GM12872 (cell line): ENCODE measurements around the gene PXMP4.

Experiments
- TF ChIP-seq, protein P1 (sequence below): IDR thresholded peaks from 3 replicates; pipeline ENCODE4 v1.5.1; 2011; ENCODE audit warnings: low read depth, mild to moderate bottlenecking, low read length, moderate library complexity; ENCODE audit not compliant: insufficient read depth

PXMP4 gene

DNA sequence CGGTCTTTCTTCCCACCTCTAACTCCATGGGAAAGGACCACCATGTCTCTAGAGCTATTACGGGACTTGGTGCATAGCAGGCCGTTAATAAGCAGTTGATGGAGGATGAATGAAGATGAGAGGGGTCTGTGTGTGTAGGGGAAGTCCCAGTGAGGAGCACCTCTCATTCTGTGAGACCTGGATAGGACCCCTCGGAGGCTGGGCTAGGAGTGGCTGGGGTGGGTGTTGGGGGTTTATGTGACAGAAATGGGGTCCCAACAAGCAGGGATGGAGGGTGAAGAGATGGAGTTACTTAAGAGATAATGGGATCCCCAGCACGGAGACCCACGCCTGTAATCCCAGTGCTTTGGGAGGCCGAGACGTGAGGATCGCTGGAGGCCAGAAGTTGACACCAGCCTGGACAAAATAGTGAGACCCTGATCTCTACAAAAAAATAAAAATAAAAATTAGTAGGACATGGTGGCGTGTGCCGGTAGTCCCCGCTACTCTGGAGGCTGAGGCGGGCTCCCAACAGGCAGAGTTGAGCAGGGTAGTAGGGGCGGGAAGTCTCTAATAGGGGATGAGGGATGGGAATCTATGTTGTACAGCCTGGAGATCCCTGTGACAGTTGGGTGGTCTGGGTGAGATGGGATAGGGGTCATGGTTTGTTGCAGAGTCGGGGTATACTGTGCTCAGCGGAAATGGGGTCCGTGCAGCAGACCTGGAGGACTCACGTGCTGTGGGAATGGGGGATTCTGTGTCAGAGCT, 11.0 kb upstream of the PXMP4 start:
- TF ChIP-seq, protein P1, sequence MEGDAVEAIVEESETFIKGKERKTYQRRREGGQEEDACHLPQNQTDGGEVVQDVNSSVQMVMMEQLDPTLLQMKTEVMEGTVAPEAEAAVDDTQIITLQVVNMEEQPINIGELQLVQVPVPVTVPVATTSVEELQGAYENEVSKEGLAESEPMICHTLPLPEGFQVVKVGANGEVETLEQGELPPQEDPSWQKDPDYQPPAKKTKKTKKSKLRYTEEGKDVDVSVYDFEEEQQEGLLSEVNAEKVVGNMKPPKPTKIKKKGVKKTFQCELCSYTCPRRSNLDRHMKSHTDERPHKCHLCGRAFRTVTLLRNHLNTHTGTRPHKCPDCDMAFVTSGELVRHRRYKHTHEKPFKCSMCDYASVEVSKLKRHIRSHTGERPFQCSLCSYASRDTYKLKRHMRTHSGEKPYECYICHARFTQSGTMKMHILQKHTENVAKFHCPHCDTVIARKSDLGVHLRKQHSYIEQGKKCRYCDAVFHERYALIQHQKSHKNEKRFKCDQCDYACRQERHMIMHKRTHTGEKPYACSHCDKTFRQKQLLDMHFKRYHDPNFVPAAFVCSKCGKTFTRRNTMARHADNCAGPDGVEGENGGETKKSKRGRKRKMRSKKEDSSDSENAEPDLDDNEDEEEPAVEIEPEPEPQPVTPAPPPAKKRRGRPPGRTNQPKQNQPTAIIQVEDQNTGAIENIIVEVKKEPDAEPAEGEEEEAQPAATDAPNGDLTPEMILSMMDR: no peak

DNA sequence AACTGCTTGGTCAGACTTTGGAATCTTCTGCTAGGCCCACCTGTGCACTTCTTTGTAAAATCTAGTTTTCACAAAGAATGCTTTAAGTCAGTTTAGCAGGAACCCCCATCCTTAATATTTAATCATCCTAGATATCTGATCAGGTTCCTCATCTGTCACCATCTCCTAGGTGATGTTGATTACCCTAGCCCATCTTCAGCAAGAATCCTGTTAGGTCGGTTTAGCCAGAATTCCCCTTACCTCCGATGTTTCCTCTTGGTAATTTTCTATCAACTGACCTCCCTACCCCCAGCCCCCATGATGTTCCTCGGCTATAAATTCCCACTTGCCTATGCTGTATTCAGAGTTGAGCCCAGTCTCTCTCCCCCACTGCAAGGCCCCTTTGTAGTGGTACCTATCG, 9.0 kb upstream of the PXMP4 start:
- TF ChIP-seq, protein P1: no peak

DNA sequence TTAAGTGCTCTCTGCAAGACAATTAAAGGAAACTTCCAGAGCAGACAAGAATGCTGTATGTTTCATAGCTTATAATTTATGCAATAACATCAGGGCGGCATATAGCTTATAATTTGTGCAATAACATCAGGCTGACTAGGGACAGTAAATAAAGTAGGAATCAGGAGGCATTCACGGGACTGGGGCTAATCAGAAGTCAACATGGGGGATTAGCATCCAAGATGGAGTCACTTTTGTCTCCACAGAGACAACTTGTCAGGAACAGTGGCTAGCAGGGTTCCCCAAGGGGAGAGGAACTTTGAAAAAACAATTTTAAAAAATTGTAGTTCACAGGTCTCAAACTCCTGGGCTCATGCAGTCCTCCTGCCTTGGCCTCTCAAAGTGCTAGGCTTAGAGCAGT, 8.4 kb upstream of the PXMP4 start:
- TF ChIP-seq, protein P1: no peak

DNA sequence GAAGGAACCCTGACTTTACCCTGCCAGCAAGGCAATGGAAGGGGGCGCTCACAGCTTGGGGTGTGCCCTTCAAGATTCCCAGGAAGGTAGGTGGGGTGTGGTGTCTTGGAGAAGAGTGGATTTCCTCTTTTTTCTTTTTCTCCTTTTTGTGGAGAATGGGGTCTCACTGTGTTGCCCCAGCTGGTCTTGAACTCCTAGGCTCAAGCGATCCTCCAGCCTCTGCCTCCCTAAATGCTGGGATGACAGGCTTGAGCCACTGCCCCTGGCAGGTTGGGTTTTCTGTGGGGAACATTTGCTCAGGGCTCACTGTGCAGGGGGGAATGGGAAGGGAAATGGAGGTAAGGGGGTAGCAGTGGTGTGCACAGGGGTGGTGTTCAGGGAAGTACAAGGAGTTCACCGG, 7.7 kb upstream of the PXMP4 start:
- TF ChIP-seq, protein P1: no peak

DNA sequence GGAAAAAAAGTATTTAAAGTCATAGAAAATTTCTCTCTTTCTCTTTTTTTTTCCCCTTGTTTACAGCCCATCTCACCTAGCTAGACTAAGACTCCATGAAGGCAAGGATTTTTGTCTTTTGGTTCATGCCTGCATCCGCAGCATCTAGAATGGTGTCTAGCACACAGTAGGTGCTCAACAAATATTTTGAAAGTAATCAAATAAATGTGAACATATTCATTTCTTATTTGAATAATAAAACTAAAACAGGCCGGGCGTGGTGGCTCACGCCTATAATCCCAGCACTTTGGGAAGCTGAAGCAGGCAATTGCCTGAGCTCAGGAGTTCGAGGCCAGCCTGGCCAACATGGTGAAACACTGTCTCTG, 7.0 kb upstream of the PXMP4 start:
- TF ChIP-seq, protein P1: no peak

DNA sequence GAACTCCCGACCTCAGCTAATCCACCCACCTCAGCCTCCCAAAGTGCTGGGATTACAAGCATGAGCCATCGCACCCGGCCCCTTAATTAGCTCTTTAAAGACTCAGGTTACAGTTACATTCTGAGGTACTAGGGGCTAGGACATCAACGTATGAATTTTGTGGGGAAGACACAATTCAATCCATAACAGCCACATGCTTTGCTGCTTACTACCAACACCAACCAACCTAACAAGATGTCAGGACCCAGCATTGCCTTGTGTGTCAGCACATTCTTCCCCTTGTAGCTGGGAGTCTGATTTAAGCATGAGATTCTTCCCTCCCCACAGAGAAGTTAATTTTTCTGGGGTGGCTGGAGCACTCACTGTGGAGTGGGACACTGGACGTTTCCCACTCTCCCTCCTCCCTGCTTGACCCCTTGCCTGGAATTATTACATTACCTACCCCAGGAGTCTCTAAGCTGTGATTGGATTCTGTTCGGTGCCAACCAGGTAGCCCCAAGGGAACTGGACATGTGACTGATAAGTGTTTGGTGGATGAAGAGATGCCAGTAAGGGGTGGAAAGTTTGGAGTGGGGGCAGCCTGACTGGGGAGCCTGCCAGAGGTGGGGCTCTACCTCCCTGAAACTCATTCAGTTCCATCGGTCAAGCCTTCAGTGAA, 5.6 kb upstream of the PXMP4 start:
- TF ChIP-seq, protein P1: no peak

DNA sequence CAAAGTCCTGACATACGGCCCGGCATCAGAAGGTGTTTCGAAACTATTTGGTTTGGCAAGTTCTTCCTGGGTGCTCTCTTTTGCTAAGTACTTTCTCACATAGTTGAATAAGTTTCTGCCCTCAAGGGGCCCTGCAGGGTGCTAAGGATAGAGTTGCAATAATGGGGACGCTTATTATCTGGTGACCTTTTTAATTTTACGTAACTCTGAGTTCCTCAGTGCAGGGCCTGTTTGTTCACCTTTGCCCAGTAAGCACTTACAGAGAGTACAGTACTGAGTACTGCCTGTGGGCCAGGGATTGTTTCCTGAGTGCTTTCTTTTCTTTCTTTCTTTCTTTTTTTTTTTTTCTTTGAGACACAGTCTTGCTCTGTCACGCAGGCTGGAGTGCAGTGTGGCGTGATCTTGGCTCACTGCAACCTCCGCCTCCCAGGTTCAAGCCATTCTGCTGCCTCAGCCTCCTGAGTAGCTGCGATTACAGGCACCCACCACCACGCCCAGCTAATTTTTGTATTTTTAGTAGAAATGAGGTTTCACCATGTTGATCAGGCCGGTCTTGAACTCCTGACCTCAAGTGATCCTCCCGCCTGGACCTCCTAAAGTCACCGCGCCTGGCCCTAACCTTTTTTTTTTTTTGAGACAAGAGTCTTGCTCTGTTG, 4.5 kb upstream of the PXMP4 start:
- TF ChIP-seq, protein P1: no peak
